SK-N-SH (cell line): ENCODE results near the gene ADCY9. TPM values are rescaled to one million over a fixed set of nuclear protein-coding genes. Genes with fewer than 3 reads are reported as not detected.

Source experiments
- CTCF ChIA-PET: fragments of 300-600, 350-600 bp; formaldehyde crosslinking; extraction: SDS; loops from one replicate; lab custom pipeline; 2021; lab: Yijun Ruan, JAX
- POLR2A ChIA-PET: fragments of 350-600 bp; sonication (Branson Sonifier 250); formaldehyde crosslinking; extraction: SDS; loops from one replicate; lab custom pipeline; 2020; ENCODE audit warnings: antibody characterized with exemption, inconsistent platforms; lab: Yijun Ruan, JAX
- DNase-seq: peaks from one replicate; pipeline ENCODE4 v3.0.0; 2012
- H2AFZ ChIP-seq: fragments of 200-600 bp; sonication (generic); 2 replicates; pipeline ENCODE4 v1.8.1; 2016; ENCODE audit warnings: antibody characterized with exemption, mild to moderate bottlenecking, low read depth
- H3F3A ChIP-seq: fragments of 200-600 bp; sonication (generic); replicated peaks from 2 replicates; pipeline ENCODE3; 2016; ENCODE audit warnings: antibody characterized with exemption, mild to moderate bottlenecking; ENCODE audit not compliant: insufficient read depth
- H3K27ac ChIP-seq, 2 experiments: fragments of 200-500 bp in 1 of 2; fragments of 200-600 bp in 1 of 2; sonication (Bioruptor generic) in 1 of 2; sonication (generic), shearing (Covaris generic) in 1 of 2; 2 replicates each; pipeline versions ENCODE4 v1.5.1 to v1.6.1; 2014 to 2016; ENCODE audit warnings: low read depth in 2 of 2, inconsistent platforms in 1 of 2, low read length in 1 of 2, mild to moderate bottlenecking in 1 of 2, mixed read lengths in 1 of 2
- H3K27me3 ChIP-seq: fragments of 200-600 bp; sonication (generic), shearing (Covaris generic); 2 replicates; pipeline ENCODE4 v1.6.1; 2016; ENCODE audit warnings: mixed run types; ENCODE audit not compliant: insufficient read depth
- H3K36me3 ChIP-seq, 2 experiments: fragments of 200-500 bp in 1 of 2; fragments of 200-600 bp in 1 of 2; sonication (Bioruptor generic) in 1 of 2; sonication (generic) in 1 of 2; replicated peaks in 1 of 2; 2 replicates each; pipeline versions ENCODE3 to v1.5.1; 2014 to 2016; ENCODE audit warnings: low read length in 1 of 2, mild to moderate bottlenecking in 1 of 2; ENCODE audit not compliant: insufficient read depth in 2 of 2, control insufficient read depth in 1 of 2
- H3K4me1 ChIP-seq, 2 experiments: fragments of 200-500 bp in 1 of 2; fragments of 200-600 bp in 1 of 2; sonication (Bioruptor generic) in 1 of 2; sonication (generic), shearing (Covaris generic) in 1 of 2; 2 replicates each; pipeline versions ENCODE4 v1.5.1 to v1.6.1; 2014 to 2016; ENCODE audit warnings: low read depth in 1 of 2, low read length in 1 of 2, mixed run types in 1 of 2; ENCODE audit not compliant: insufficient read depth in 2 of 2, control insufficient read depth in 1 of 2
- H3K4me2 ChIP-seq: fragments of 200-600 bp; sonication (generic), shearing (Covaris generic); 2 replicates; pipeline ENCODE4 v1.6.1; 2017; ENCODE audit warnings: mixed run types
- H3K4me3 ChIP-seq, 2 experiments: fragments of 200-500 bp in 1 of 2; fragments of 200-600 bp in 1 of 2; sonication (Bioruptor generic) in 1 of 2; sonication (generic), shearing (Covaris generic) in 1 of 2; 2 replicates each; pipeline versions ENCODE4 v1.5.1 to v1.8.1; 2014 to 2016; ENCODE audit warnings: low read depth in 2 of 2, inconsistent platforms in 1 of 2, low read length in 1 of 2, mild to moderate bottlenecking in 1 of 2, mixed read lengths in 1 of 2, moderate library complexity in 1 of 2
- H3K79me2 ChIP-seq: fragments of 200-600 bp; sonication (generic); 2 replicates; pipeline ENCODE4 v1.8.1; 2017; ENCODE audit warnings: mild to moderate bottlenecking; ENCODE audit not compliant: insufficient read depth
- H3K9ac ChIP-seq: fragments of 200-600 bp; sonication (generic); 2 replicates; pipeline ENCODE4 v1.6.1; 2017; ENCODE audit warnings: mixed run types
- H3K9me2 ChIP-seq: fragments of 200-600 bp; sonication (generic); 2 replicates; pipeline ENCODE4 v1.6.1; 2017; ENCODE audit warnings: mixed run types
- H3K9me3 ChIP-seq: fragments of 200-600 bp; sonication (generic); 2 replicates; pipeline ENCODE4 v1.6.1; 2017; ENCODE audit warnings: mixed run types, mild to moderate bottlenecking, moderate library complexity
- H4K20me1 ChIP-seq: fragments of 200-600 bp; sonication (generic); 2 replicates; pipeline ENCODE4 v1.6.1; 2017; ENCODE audit warnings: mild to moderate bottlenecking, mixed run types; ENCODE audit not compliant: insufficient read depth
- EP300 ChIP-seq, 2 experiments: IDR thresholded peaks; 2 replicates each; pipeline versions ENCODE4 v1.4.0 to v1.6.1; 2012; ENCODE audit warnings: borderline replicate concordance in 1 of 2, low read depth in 1 of 2, low read length in 1 of 2
- EZH2phosphoT487 ChIP-seq: fragments of 200-600 bp; sonication (generic); IDR thresholded peaks from 2 replicates; pipeline ENCODE4 v1.6.1; 2017; ENCODE audit warnings: low read depth, mixed run types, mild to moderate bottlenecking, antibody characterized with exemption, moderate library complexity, borderline replicate concordance
- FOSL2 ChIP-seq: IDR thresholded peaks from 2 replicates; pipeline ENCODE4 v1.4.0; 2012; ENCODE audit warnings: low read depth, mild to moderate bottlenecking, moderate library complexity, borderline replicate concordance
- FOXJ3 ChIP-seq: sonication (generic); formaldehyde crosslinking; IDR thresholded peaks from 2 replicates; pipeline ENCODE4 v1.5.1; 2020; ENCODE audit warnings: mild to moderate bottlenecking, missing genetic modification reagents
- GABPA ChIP-seq: IDR thresholded peaks from 2 replicates; pipeline ENCODE4 v1.4.0; 2012; ENCODE audit warnings: low read depth, mild to moderate bottlenecking
- NFIC ChIP-seq: IDR thresholded peaks from 2 replicates; pipeline ENCODE4 v1.4.0; 2012; ENCODE audit warnings: borderline replicate concordance
- NRF1 ChIP-seq: IDR thresholded peaks from 2 replicates; pipeline ENCODE4 v1.6.1; 2012; ENCODE audit warnings: low read depth, mild to moderate bottlenecking, low read length
- RCOR1 ChIP-seq: fragments of 150-350 bp; IDR thresholded peaks from 2 replicates; pipeline ENCODE4 v1.6.1; 2017; ENCODE audit warnings: antibody characterized with exemption, low read length
- WGBS: methylation state at CpG from one replicate; pipeline ENCODE4 v1.1.6; 2017; ENCODE audit warnings: low lambda C conversion rate; 5-methylcytosine and 5-hydroxymethylcytosine counted together
- polyA plus RNA-seq, 3 experiments: library from polyadenylated mRNA; depleted of rRNA; stranded (reverse); fragments of >200 nt; gene quantifications; 2 replicates each; pipeline ENCODE4 v1.2.3, GENCODE V29; 2012
- TF ChIP-seq, protein P1 (sequence below): IDR thresholded peaks from 2 replicates; pipeline ENCODE4 v1.4.0; 2012; ENCODE audit warnings: low read depth
- TF ChIP-seq, protein P2 (sequence below): fragments of 200-600 bp; sonication (generic); IDR thresholded peaks from 2 replicates; pipeline ENCODE4 v1.6.1; 2017; ENCODE audit warnings: antibody characterized with exemption, mild to moderate bottlenecking, moderate library complexity
- TF ChIP-seq, protein P3 (sequence below): fragments of 150-350 bp; IDR thresholded peaks from 2 replicates; pipeline ENCODE4 v1.6.1; 2017; ENCODE audit warnings: antibody characterized with exemption, low read length, low read depth, borderline replicate concordance

Gene ADCY9
- polyA plus RNA-seq, 1 of the 3 experiments (the other 2 are of a cell fraction), result 5.2 TPM

DNA sequence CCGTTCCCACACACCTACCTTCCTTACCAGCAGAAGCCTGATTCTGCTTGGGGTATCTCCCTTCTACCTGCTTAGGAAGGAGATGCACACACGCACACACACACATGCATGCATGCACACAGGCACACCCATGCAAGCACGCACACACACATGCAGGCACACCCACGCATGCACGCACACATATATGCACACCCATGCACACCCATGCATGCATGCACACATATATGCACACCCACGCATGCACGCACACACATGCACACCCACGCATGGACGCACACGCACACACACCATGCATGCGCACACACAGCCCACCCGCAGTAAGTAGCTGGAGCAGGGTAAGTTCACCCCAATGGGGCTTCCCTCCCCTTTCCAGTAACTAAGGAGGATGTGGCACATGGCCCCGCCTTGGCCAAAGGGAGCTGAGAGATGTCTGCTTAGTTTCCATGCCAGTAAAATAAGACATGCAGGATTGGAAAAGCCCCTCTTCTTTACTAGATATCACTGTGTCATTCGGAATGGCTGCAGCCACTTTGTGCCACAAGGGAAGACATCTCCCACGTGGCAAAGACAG is 33.7 kb downstream of the ADCY9 start:
- no peak for DNase-seq
- POLR2A ChIA-PET, result no interaction called here
- Histone ChIP-seq H3K27me3 (no peaks in the 10 kb centered on the region), H3K9ac (no peak overlapping the region), H3K27ac (no peak overlapping the region), H3K4me1 (peaks cover 0 to 5% of the 10 kb centered on the region in 2 experiments; a peak in 1 of 4 replicates), H2AFZ (no peak overlapping the region), H3K9me2 (no peaks in the 10 kb centered on the region), H3K79me2 (no peaks in the 10 kb centered on the region), H4K20me1 (no peaks in the 10 kb centered on the region), H3K9me3 (no peaks in the 10 kb centered on the region), H3K36me3 (no peaks in the 10 kb centered on the region), H3F3A (no peaks in the 10 kb centered on the region), H3K4me2 (no peak overlapping the region), H3K4me3 (no peak overlapping the region)
- 88% methylated on average over 15 of the region's 15 CpGs for WGBS
- TF ChIP-seq EP300 (IDR thresholded peaks at IDR 0.05; ENCODE audit: borderline replicate concordance in 1 of 2, low read depth in 1 of 2, low read length in 1 of 2), result no peak
- no peak for TF ChIP-seq NRF1
- TF ChIP-seq EZH2phosphoT487, result no peak
- TF ChIP-seq RCOR1, result no peak
- TF ChIP-seq NFIC, result no peak
- TF ChIP-seq FOSL2, result no peak
- no peak for TF ChIP-seq FOXJ3
- TF ChIP-seq, protein P1, sequence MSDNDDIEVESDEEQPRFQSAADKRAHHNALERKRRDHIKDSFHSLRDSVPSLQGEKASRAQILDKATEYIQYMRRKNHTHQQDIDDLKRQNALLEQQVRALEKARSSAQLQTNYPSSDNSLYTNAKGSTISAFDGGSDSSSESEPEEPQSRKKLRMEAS, result no peak
- TF ChIP-seq, protein P2, sequence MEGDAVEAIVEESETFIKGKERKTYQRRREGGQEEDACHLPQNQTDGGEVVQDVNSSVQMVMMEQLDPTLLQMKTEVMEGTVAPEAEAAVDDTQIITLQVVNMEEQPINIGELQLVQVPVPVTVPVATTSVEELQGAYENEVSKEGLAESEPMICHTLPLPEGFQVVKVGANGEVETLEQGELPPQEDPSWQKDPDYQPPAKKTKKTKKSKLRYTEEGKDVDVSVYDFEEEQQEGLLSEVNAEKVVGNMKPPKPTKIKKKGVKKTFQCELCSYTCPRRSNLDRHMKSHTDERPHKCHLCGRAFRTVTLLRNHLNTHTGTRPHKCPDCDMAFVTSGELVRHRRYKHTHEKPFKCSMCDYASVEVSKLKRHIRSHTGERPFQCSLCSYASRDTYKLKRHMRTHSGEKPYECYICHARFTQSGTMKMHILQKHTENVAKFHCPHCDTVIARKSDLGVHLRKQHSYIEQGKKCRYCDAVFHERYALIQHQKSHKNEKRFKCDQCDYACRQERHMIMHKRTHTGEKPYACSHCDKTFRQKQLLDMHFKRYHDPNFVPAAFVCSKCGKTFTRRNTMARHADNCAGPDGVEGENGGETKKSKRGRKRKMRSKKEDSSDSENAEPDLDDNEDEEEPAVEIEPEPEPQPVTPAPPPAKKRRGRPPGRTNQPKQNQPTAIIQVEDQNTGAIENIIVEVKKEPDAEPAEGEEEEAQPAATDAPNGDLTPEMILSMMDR, result no peak
- TF ChIP-seq GABPA, result no peak
- CTCF ChIA-PET, result no interaction called here

GRCh38 chr16:4081521-4082021 is 34.7 kb downstream of the ADCY9 start:
- peaks cover 0 to 5% of the 10 kb centered on the region in 2 experiments; a peak in 1 of 4 replicates for H3K4me1 ChIP-seq
- ChIA-PET CTCF (interaction anchor here (0.9 kb wide), 1 partner anchor 173 kb away, joined by 3 read pairs; no protein-coding TSS in a partner anchor), POLR2A (no interaction called here)
- no peaks in the 10 kb centered on the region for H3K27me3 ChIP-seq
- no peaks in the 10 kb centered on the region for H3F3A ChIP-seq
- no peak overlapping the region for H3K9ac ChIP-seq
- DNase-seq, result peak; percentile 42
- no peak overlapping the region for H2AFZ ChIP-seq
- H3K4me3 ChIP-seq, result no peak overlapping the region
- WGBS, result 78% methylated on average over 13 of the region's 13 CpGs
- no peak overlapping the region for H3K27ac ChIP-seq
- no peaks in the 10 kb centered on the region for H4K20me1 ChIP-seq
- H3K79me2 ChIP-seq, result no peaks in the 10 kb centered on the region
- H3K4me2 ChIP-seq, result no peak overlapping the region
- H3K36me3 ChIP-seq, result no peaks in the 10 kb centered on the region
- TF ChIP-seq, protein P3, sequence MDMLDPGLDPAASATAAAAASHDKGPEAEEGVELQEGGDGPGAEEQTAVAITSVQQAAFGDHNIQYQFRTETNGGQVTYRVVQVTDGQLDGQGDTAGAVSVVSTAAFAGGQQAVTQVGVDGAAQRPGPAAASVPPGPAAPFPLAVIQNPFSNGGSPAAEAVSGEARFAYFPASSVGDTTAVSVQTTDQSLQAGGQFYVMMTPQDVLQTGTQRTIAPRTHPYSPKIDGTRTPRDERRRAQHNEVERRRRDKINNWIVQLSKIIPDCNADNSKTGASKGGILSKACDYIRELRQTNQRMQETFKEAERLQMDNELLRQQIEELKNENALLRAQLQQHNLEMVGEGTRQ, result no peak
- H3K9me3 ChIP-seq, result no peaks in the 10 kb centered on the region
- no peaks in the 10 kb centered on the region for H3K9me2 ChIP-seq
